RPMI7951 (cell line): ENCODE measurements around the gene GGTA1. TPM values are rescaled to one million over a fixed set of nuclear protein-coding genes. Genes with fewer than 3 reads are reported as not detected.
"Not testable (repeated sequence)": the region's sequence is repeated elsewhere in the genome, so short reads cannot be mapped to it uniquely, and the experiment has no call there.

Experiments used
- DNase-seq: peaks from one replicate; pipeline ENCODE4 v3.0.0-alpha.2; 2012; ENCODE audit warnings: low read depth
- total RNA-seq: library from RNA; depleted of rRNA; stranded (reverse); fragments of >200 nt; shearing (Covaris generic); gene quantifications from 2 replicates; pipeline ENCODE4 v1.2.3, GENCODE V29; 2014; rRNA removed

Gene GGTA1
- not detected in 2 replicates for total RNA-seq

DNA sequence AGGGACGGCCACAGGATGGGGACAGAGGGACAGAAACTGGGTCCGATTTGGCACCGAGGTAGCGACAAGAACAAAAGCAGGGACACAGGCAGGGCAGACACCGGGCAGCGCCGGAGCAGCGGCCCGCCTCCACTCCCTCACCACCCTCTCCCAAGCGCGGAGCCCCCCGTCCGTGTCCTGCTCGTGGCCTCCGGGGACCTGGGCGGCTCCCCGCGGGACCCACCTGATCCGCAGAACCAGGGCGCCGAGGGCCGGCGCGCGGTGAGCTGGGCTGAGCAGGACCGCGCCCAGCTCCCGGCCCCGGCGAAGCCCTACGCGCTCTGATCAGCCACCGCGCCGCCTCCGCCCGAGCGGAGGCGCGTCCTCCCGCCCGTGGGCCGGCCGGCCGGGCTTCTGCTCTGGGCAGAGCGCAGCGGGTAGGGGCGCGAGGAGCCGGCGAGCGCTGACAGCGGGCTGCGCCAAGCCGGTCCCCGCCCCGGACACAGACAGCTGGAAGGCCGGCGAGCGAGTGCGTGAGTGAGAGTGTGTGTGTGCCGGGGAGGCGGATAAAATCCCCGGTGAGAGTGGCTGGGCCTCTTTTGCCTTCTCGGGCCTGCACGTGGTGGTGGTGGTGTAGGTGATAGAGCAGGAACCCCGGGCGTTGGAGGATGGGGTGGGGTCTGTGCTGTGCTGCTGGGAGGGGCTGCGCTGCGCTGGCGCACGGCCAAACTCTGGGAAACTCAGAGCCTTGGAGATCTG lies at the start of gene GGTA1:
Gene GGTA1 (minus strand): TSS at position 418 of the 738 bp plus-strand sequence. CDS start 31,922 bp downstream, outside the sequence.
- DNase-seq = peak; percentile 55

DNA sequence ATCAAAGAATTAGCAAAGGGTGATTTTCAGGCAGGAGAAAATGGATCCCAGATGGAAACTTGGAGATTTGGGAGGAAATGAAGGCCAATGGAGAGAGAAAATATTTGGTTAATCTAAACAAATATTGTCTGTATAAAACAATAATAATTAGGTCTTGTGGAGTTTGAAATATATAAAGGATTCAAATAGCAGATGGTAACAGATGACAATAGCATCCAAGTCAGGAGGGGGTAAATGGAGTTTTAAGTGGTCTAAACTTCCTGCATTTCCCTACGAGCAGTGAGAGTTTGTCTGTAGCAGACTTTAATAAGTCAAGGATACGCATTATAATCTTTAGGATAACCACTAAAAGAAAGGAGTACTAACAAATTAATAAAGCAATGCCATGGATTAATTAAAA lies 49.0 kb upstream of the GGTA1 start:
- no peak for DNase-seq

DNA sequence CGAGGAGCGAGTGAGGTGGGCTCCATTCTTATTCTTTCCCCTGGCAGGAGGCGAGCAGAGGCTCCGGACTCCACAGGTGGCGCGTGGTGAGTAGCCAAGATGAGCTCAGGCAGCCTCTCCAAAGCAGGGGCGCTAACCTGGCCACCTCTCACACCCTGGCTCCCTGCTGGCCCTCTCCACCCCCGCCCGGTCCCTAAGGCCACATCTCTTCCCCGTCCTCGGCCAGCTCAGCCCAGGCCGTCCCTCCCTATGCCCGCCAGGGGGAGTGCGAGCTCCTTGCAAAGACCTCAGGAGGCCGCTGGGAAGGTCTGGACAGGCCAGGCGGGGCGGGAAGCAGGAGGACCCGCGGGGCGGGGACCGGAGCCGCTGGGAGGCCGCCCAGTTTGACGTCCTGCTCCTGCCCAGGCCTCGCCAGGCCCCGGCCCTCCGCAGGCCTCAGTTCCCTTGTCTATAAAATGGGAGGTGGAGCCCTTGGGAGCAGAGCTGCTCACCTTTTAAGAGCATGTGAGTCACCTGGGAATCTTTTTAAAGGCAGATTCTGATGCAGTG lies 46.3 kb upstream of the GGTA1 start:
- DNase-seq = peak; percentile 83

DNA sequence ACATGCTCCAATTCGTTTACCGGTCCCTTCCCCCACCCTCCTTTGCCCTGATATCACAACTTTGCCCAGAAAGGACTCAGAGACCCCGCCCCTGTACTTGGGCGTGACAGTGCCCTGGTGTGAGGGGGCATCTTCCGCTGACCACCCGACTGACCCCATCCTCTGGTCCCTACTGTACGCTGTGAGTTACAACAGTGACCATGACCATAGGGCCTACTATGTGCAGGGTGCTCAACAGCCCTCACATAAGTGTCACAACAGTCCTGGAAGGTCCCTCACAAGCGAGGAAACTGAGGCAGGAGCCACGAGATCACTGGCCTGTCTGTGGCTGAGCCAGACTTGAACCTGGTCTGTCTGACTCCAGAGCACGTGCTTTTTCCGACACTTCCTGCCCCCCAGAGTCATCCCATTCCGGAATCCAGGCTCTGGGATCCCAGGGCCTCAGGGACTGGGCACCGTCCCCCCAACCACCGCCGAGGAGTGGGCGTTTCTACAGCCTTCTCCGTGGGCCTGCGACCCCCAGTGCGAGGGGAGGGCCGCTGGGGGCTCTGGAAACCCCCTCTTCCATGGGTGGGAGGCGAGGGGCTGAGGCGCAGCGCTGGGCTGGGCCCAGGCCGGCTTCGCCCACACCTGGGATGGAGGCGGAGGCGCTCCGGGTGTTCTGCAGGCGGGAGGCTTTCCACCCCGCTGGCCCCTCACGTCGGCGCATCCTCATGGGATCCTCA lies 45.7 kb upstream of the GGTA1 start:
- no peak for DNase-seq

DNA sequence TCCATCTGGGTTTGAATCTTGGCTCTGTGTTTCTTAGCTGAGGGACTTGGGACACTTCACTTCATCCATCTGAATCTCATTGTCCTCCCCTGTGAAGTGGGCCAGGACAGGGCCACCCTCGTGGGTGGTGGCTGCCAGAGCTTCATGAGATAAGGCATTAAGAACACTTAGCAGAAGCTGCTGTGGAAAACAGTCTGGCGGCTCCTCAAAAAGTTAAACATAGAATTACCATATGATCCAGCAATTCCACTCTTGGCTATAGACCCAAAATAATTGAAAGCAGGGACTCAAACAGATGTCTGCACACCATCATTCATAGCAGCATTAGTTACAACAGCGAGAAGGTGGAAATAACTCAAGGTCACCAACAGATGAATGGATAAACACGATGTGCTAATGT lies 42.4 kb upstream of the GGTA1 start:
- no peak for DNase-seq

DNA sequence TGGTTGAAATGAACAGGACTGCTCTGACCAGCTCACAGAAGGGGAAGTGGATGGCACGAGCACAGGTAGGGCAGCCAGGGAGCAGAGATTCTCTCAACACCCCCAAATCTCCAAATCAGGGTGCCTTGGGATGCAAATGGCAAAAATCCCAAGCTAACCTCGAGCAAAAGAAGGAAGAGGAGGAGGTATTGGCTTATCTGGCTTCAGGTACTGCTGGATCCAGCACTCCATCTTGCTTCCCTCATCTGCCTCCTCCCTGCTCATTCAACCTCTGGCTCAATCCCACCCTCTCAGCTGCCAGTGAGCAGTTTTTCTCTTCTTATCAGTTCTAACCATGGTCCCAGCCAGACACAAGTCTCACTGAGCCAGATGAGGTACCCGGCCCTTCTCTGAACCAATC lies 41.6 kb upstream of the GGTA1 start:
- no peak for DNase-seq

DNA sequence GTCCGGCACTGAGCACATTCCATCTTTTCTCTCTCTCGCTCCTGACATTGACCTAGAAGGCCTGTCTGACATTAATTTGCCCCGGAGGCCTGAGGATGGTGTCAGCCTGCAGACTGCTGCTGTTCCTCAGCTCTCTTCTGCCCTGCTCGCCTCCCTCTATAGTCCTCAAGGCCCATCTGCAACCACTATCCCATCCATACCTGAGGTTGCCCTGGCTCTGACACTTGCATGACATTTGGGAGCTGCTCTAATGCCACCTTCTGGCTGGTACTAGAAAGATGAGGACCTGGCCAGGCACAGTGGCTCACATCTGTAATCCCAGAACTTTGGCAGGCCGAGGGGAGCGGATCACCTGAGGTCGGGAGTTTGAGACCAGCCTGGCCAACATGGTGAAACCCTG lies 38.6 kb upstream of the GGTA1 start:
- no peak for DNase-seq

DNA sequence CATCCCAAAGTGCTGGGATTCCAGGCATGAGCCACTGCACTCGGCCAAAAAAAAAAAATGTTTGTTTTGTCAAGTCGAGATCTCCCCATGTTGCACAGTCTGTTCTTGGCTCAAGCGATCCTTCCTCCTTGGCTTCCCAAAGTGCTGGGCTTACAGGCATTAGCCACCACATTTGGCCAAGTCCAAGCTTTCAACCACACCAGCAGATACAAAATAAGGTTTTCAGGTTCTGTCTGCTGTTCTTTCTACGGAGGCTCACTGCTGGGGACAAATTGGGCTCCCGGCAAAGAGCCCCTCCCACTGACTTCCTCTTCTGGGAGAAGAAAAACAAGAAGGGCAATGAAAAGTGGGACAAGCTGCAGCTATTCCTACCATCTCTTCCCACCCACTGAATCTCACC lies 37.6 kb upstream of the GGTA1 start:
- no peak for DNase-seq

DNA sequence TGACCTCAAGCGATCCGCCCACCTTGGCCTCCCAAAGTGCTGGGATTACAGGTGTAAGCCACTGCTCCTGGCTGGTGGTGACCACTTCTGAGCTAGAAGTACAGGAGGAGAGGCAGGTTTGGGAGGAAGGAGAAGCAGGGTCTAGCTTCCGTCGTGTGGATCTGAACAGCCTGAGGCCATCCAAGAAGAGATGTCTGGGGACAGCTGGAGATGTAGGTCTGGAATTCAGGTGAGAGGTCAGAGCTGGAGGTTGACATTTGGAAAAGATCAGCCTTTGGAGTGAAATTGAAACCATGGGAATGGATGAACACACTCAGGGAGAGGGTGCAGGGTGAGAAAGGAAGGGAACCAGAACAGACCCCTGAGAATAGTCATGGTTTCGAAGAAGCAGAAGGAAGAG lies 33.2 kb upstream of the GGTA1 start:
- no peak for DNase-seq

DNA sequence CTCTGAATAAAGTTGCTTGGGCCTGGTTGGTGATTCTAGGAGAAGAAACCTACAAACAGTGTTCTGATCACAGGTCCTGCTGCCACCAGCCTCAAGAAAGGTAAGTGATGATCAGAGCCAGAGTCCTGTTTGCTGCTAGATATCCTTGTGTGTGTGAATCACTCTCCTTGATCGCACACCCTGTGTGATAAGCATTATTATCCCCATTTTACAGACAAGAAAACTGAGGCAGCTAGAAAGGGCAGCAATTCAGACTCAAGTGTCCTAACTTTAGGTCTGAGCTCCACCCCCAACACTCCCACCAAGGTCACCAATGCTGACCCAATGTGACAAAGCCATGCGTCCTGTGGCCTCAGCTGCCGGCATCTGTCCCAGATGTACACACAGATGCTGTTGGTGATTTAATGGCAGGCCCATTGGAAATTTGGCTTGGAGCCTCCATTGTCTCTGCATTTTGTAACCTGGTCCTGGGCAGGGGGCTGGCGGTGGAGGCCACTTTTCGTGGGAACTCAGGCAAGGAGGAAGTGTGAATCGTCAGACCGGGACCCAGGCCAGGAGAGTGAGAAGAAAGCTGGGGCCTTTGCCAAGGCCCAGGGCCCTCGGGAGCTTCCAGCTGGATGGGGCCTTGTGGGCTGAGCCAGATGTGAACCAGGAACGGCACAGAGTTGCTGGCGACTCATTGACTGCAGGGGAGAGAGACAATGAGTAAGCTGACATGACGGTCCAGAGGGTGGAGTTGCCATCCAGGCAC lies 29.8 kb upstream of the GGTA1 start:
- DNase-seq = peak; percentile 99

DNA sequence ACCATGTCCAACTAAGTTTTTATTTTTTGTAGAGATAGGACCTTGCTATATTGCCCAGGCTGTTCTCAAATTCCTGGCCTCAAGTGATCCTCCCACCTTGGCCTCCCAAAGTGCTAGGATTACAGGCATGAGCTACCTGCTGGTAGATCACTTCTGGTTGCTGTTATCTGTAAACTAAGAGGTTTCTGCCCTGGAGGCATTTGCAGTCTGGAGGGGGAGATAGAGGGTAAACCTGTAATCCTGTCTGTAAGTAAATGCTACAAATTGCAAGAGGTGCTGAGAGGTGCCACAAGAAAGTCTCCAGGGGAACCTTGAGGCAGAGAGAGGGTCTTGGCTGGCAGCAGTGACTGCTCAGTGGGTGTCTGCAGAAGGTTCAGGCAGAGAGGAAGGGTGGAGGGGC lies 29.0 kb upstream of the GGTA1 start:
- DNase-seq = no peak

DNA sequence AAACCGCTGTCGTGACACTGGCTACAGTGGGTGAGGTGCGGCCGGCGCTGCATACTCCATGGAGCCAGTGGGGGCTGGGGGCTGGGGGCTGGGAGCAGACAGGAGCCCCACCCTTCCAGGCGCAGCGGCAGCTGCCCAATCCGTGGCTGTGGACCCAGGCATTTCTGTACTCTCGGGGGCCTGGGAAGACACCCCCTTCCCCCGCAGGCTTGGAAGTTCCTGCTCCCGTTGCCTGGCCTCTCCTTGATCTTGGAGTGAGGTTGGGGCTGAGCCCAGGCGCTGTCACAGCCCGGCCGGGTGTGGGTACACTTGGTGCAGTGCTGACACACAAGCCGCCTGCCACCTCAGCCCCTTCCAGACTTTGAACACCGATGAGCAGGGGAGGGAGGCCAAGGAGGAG lies 27.7 kb upstream of the GGTA1 start:
- DNase-seq = no peak

DNA sequence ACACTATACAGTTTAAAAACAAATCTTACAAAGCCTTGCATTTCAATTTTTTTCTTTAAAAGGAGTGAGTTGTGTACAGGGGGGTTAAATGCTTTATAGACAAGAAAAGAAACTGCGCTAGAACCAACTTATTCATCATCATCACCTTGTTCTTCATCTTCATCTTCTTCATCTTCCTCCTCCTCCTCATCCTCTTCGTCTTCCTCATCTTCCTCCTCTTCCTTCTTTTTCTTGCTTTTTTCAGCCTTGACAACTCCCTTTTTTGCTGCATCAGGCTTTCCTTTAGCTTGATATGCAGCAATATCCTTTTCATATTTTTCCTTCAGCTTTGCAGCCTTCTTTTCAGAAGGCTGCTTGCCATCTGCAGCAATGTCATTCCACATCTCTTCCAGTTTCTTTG lies 20.0 kb upstream of the GGTA1 start:
- DNase-seq = not testable (repeated sequence)

DNA sequence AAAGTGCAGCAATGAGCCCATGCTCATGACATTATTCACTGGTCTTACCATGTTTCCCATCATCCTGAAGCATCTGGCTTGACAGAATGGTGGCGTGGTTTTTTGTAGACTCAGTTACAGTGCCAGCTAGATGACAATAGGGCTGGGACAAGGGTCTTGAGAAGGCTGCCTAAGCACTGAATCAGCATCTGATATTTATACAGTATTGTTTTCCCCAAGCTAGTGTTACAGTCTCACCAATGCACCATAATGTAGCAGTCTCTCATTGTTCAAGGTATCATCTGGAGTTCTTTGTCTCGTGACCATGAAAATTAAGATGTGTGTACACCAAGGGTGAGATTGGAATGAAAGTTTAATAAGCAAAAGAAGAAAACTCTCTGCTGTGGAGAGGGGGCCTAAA lies 19.0 kb upstream of the GGTA1 start:
- DNase-seq = no peak

DNA sequence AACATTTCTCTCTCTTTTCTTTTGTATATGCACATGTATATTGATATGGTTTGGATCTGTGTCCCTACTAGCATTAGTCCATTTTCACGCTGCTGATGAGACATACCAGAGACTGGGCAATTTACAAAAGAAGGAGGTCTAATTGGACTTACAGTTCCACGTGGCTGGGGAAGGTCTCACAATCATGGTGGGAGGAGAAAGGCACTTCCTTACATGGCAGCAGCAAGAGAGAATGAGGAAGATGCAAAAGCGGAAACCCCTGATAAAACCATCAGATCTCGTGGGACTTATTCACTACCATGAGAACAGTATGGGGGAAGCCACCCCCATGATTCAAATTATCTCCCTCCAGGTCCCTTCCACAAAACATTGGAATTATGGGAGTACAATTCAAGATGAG lies 13.5 kb upstream of the GGTA1 start:
- not testable (repeated sequence) for DNase-seq

DNA sequence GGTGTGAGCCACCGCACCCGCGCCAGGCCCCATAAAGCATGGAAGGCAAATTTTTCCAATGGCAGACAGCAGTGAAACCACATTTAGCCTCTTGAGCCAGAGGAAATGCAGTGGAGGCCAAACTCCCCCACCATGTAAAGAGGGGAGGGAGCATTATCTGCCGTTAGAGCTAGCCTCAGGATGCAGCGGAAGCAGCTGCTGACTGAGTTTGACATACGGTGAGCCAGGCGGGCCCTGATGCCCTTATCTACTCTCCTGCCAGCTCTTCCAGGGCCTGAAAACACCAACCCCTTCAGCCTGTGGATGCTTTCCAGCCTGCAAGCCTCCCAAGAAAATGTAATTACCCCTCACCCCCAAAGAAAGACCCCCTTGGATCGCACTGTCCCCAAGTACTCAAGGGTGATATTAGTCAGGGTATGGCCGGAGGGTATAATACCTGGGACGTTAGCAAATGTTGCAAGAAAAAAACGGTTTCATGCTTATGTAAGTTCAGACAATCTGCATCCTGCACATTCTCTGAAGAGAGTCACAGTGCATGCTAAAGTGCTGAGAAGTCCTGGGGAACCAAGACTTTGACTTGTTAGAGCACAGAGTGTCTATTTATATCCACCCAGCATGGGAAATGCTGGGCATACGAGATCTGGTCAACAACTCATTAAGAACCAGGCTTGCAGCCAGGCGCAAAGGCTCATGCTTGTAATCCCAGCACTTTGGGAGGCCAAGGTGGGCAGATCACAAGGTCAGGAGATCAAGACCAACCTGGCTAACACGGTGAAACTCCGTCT lies 11.3 kb upstream of the GGTA1 start:
- DNase-seq = no peak

DNA sequence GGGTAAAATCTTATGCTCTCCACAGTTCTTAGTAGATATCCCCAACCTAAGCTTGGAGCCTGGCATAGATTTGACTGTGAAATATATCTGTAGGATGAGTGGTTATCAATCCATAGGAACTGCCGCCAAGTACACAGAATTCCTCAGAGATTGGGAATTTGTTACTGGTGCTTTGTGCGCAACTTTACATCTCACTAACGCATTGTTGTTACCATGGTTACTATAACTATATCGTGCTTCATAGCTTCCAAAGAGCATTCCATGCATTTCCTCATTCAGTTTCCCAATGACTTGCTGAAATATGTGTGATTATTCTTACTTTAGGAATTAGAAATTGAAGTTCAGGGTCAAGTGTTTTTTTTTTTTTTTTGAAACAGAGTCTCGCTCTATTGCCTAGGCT lies 9.5 kb upstream of the GGTA1 start:
- DNase-seq = no peak

DNA sequence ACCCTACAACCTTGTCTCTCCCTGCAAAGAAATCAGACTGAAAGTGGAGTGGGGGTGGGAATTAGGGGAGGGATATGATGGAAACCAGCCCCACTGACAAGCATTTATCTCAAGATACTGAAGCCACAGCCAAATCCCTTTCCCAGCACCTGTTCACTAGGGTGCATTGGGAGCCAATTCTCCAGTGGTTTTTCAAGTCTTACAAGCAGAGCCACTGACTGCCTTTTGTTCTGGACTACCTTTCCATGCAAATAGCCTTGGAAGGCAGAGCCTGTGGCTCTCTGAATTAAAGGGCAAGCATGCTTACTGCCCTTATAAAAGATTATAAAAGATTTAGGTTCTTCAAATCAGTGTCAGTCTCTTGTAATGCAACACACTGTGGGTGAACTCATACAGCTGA lies 8.8 kb upstream of the GGTA1 start:
- no peak for DNase-seq

DNA sequence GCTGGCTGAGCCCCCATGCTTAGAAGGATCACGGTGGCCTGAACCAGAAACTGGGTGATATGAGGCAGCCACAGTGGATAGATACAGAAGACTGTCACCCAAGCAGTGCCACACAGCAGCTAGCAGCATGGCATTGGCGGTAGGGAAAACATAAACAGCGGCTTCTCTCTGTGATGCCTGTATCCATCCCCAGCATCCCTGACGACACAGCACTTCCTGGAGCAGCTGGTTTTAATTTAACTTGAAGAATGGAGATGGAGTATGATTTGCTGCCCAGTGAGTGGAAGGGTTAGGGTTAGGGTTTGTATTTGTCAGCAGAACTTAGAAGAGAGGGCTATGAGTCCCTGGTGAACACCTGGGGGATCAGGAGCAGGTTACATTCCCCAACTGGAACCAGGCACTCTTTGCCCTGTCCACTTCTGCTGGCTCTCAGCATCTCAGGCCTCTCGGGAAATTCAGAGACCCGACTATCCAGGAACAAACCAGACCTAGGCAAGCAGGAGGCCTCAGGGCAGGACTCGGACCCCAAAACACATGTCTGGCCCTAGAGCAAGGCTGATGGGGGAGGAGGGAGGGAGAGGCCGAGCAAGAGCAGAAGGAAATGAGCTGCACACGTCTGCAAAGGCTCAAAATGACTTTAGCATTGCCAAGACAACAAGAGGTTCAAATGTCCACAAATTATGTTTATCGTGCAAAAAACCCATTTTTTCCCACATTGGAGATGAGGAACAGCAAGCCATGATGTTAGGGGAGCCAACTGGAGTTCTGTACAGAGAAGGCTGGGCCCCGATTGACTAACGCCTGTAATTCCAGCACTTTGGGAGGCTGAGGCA lies 6.5 kb upstream of the GGTA1 start:
- DNase-seq = no peak

DNA sequence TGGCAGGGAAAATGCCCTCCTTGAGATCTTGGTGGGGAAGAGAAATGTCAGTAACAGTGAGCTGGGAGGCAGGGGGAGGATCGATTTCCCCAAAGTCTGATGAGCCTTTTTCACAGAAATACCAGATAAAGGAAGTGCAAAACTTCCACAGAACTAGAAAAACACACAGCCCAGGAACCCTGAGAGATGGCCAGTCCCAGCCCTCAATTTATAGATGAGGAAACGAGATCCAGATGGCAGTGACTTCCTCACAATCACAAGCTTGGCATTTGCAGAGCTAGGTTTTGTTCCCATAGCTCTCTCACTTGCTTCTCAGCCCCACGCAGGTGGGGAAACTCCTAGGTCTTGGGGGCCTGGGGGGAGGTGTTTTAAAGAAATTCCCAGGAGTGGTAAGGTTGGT lies 3.8 kb upstream of the GGTA1 start:
- no peak for DNase-seq

DNA sequence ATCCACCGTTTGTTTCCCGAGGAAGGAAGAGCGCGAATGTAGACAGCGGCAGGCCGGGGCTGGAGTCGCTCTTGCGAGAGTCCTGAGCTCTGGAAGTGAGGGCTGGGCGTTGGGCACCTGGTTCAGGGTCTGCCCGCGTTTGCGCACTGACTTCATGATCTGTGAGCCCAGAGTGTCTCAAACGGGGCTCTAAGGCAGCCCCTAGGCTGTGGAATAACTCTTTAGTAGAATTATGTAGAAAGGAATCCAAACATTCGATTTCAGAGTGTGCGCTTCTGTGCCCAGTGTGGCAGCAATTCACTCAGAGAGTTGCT lies 478 bp upstream of the GGTA1 start:
- DNase-seq = no peak
